B cell (primary cell): Measurements from ENCODE around the gene PPP1R26.

ENCODE experiments used
- CTCF ChIP-seq: fragments of 200-600 bp; IDR thresholded peaks from one replicate; pipeline ENCODE4 v1.8.0; 2022; ENCODE audit warnings: antibody characterized with exemption, mild to moderate bottlenecking
- EZH2 ChIP-seq: IDR thresholded peaks from 2 replicates; pipeline ENCODE4 v1.6.1; 2012; ENCODE audit warnings: borderline replicate concordance, low read depth, mild to moderate bottlenecking, moderate library complexity, low read length; ENCODE audit not compliant: insufficient read depth, poor library complexity, severe bottlenecking

DNA sequence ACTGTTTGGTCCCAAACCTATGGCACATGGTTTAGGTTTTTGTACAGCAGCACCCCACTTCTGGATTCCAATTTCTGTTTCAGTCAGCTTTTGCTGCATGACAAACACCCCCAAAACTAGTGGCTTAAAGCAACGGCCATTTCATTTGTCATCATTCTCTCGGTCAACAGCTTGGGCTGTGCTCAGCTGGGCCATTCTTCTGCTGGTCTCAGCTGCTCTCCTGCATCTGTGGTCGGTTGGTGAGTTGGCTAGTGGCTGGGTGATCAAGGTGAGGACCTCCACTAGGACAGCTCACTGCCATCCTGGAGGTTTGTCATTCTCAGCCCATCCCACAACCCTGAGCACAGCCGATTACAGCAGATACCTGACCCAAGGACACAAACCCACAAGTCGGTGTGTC is 24.8 kb upstream of the PPP1R26 start:
- TF ChIP-seq CTCF (no peak), EZH2 (no peak)
